BE2C (cell line): ENCODE results near the gene PRKAG1.
A peak's percentile ranks its signal among the peaks of the same experiment; 100 is the strongest.

Experiments used
- DNase-seq: peaks from one replicate; pipeline ENCODE4 v3.0.0-alpha.2; 2020
- H3K27me3 ChIP-seq: fragments of 250-450 bp; sonication (Bioruptor Pico); 2 replicates; pipeline ENCODE4 v1.5.1; 2020; ENCODE audit warnings: mild to moderate bottlenecking
- H3K36me3 ChIP-seq: fragments of 250-450 bp; sonication (Bioruptor Pico); 2 replicates; pipeline ENCODE4 v1.5.1; 2020; ENCODE audit warnings: mild to moderate bottlenecking
- H3K4me1 ChIP-seq: fragments of 250-450 bp; sonication (Bioruptor Pico); 2 replicates; pipeline ENCODE4 v1.5.1; 2020
- H3K4me3 ChIP-seq: 2 replicates; pipeline ENCODE4 v1.5.1; 2011; ENCODE audit warnings: low read depth, low read length
- H3K9me3 ChIP-seq: fragments of 250-450 bp; sonication (Bioruptor Pico); 2 replicates; pipeline ENCODE4 v1.5.1; 2020
- TF ChIP-seq, protein P1 (sequence below): IDR thresholded peaks from 2 replicates; pipeline ENCODE4 v1.5.1; 2012; ENCODE audit warnings: mild to moderate bottlenecking, low read depth, low read length

PRKAG1 gene

DNA sequence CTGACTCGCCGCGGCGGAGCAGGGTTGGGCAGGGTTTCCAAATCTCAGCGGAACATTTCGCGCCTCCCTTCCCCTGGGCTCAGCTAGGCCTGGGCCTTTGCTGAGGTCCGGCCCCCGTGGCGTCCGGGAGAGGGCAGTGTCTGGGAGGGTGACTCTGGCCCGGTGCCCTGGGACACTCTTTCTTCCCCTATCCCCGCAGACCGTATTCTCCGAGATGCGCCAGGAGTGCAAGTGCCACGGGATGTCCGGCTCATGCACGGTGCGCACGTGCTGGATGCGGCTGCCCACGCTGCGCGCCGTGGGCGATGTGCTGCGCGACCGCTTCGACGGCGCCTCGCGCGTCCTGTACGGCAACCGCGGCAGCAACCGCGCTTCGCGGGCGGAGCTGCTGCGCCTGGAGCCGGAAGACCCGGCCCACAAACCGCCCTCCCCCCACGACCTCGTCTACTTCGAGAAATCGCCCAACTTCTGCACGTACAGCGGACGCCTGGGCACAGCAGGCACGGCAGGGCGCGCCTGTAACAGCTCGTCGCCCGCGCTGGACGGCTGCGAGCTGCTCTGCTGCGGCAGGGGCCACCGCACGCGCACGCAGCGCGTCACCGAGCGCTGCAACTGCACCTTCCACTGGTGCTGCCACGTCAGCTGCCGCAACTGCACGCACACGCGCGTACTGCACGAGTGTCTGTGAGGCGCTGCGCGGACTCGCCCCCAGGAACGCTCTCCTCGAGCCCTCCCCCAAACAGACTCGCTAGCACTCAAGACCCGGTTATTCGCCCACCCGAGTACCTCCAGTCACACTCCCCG is 37.4 kb downstream of the PRKAG1 start:
- peak; percentile 35 for DNase-seq
- TF ChIP-seq, protein P1, sequence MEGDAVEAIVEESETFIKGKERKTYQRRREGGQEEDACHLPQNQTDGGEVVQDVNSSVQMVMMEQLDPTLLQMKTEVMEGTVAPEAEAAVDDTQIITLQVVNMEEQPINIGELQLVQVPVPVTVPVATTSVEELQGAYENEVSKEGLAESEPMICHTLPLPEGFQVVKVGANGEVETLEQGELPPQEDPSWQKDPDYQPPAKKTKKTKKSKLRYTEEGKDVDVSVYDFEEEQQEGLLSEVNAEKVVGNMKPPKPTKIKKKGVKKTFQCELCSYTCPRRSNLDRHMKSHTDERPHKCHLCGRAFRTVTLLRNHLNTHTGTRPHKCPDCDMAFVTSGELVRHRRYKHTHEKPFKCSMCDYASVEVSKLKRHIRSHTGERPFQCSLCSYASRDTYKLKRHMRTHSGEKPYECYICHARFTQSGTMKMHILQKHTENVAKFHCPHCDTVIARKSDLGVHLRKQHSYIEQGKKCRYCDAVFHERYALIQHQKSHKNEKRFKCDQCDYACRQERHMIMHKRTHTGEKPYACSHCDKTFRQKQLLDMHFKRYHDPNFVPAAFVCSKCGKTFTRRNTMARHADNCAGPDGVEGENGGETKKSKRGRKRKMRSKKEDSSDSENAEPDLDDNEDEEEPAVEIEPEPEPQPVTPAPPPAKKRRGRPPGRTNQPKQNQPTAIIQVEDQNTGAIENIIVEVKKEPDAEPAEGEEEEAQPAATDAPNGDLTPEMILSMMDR, result peak; percentile 27; the same call in 1 of the 2 replicates
- no peaks in the 10 kb centered on the region for H3K9me3 ChIP-seq
- H3K4me3 ChIP-seq, result peak overlapping the region; percentile 24
- peaks cover 82% of the 10 kb centered on the region for H3K27me3 ChIP-seq
- no peaks in the 10 kb centered on the region for H3K36me3 ChIP-seq
- peaks cover 2% of the 10 kb centered on the region; the same call in 1 of the 2 replicates for H3K4me1 ChIP-seq

DNA sequence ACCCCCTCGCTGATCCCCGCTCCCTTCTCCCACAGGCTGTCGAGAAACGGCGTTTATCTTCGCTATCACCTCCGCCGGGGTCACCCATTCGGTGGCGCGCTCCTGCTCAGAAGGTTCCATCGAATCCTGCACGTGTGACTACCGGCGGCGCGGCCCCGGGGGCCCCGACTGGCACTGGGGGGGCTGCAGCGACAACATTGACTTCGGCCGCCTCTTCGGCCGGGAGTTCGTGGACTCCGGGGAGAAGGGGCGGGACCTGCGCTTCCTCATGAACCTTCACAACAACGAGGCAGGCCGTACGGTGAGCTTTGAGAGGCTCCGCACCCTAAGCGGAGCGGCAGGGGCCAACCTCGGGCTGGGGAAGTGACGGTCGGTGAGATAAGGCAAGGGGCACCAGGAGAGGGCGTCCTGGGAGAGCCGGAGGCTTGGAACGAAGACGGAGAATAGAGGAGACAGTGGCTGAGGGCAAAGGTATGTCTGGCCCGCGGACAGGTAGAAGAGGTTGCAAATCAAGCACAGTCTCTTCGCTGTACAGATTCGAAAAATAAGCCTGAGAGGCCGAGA is 38.1 kb downstream of the PRKAG1 start:
- peak; percentile 31 for DNase-seq
- TF ChIP-seq, protein P1, result no peak
- Histone ChIP-seq H3K27me3 (peaks cover 82% of the 10 kb centered on the region), H3K36me3 (no peaks in the 10 kb centered on the region), H3K9me3 (no peaks in the 10 kb centered on the region), H3K4me3 (no peak overlapping the region), H3K4me1 (peaks cover 2% of the 10 kb centered on the region; the same call in 1 of the 2 replicates)

DNA sequence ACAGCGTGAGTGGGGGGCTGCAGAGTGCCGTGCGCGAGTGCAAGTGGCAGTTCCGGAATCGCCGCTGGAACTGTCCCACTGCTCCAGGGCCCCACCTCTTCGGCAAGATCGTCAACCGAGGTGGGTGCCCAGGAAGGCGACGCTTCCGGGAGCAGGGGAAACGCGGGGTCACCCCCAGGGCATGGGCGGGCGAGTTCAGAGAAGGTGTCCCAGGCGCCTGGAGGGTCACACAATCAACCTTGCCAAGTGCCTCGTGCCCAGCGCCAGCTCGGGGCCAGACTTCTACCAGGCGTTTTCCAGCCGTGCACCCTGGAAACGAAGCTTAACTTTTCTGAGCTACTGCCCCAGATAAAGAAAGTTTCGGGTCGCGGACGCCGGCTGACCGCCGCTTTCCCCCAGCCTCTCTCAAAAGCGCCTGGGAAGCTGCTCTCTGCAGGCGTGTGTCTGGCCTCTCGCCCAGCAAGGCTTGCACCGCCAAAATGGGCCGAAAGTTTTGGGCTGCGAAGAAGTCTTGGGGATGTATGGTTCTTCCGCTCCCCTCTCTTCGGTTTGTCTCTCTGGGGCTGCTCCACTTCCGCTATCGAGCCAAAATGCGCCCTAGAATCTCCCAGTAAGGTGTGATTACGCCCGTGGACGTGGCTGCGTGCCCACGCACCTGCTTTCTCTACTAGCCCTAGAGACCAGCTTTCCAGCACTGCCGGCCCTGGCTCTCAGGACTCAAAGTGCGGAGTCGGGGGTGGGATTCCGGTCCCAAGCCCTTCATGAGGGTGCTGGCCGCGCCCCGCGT is 38.8 kb downstream of the PRKAG1 start:
- no peak overlapping the region for H3K4me3 ChIP-seq
- H3K27me3 ChIP-seq, result peaks cover 78% of the 10 kb centered on the region
- no peaks in the 10 kb centered on the region for H3K9me3 ChIP-seq
- no peaks in the 10 kb centered on the region for H3K36me3 ChIP-seq
- TF ChIP-seq, protein P1, result no peak
- DNase-seq, result no peak
- H3K4me1 ChIP-seq, result peaks cover 2% of the 10 kb centered on the region; the same call in 1 of the 2 replicates

DNA sequence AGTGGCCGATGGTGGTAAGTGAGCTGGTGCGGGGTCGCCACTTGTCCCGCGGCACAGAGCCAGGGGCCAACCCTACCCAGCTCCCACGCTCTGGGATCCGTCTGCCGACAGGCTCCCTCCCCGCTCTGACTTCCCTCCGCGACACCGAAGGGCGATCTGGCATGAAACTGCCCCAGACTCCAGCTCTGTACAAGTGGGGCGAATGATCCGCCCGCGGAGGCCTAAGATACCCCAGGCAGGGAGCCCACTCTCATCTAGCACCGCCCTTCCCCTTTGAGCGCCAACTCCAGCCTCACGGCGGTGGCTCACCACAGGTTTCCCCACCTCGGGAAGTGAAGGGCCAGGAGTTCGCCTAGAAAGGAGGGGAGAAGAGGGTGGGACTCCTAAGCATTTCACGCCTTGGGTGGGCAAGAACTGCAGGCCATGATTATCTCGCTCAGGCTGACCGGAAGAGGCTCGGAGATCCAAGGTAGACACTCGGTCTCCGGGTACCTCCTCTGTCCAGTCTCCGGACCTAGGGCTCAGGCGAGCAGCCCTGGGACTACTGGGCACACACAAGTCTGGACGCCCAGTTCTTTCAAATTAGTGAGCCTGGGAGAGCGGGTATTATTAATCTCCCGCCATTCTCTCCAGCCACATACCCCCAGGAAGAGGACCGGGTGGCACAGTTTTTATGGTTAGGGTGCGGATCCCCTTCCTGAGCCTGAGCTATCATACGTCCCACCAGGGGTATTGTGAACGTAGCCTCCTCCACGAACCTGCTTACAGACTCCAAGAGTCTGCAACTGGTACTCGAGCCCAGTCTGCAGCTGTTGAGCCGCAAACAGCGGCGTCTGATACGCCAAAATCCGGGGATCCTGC is 39.6 kb downstream of the PRKAG1 start:
- Histone ChIP-seq H3K4me1 (peaks cover 2% of the 10 kb centered on the region; the same call in 1 of the 2 replicates), H3K4me3 (no peak overlapping the region), H3K27me3 (peaks cover 75% of the 10 kb centered on the region), H3K36me3 (no peaks in the 10 kb centered on the region), H3K9me3 (no peaks in the 10 kb centered on the region)
- TF ChIP-seq, protein P1, result no peak
- no peak for DNase-seq

DNA sequence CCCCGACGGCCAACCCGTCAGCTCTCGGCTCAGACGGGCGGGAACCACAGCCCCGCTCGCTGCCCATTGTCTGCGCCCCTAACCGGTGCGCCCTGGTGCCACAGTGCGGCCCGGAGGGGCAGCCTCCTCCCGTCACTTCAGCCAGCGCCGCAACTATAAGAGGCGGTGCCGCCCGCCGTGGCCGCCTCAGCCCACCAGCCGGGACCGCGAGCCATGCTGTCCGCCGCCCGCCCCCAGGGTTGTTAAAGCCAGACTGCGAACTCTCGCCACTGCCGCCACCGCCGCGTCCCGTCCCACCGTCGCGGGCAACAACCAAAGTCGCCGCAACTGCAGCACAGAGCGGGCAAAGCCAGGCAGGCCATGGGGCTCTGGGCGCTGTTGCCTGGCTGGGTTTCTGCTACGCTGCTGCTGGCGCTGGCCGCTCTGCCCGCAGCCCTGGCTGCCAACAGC is 40.3 kb downstream of the PRKAG1 start, which contains the start of gene WNT1:
WNT1 (plus strand) TSS at position 32 of the 450 bp plus-strand sequence; CDS start at position 361, 329 bp downstream.
- no peak within 1 kb of the TSS for H3K4me3 ChIP-seq
- peak; percentile 24 for DNase-seq
- TF ChIP-seq, protein P1, result no peak
- peaks cover 2% of the 10 kb centered on the region; the same call in 1 of the 2 replicates for H3K4me1 ChIP-seq
- no peaks in the 10 kb centered on the region for H3K36me3 ChIP-seq
- peaks cover 76% of the 10 kb centered on the region for H3K27me3 ChIP-seq
- H3K9me3 ChIP-seq, result no peaks in the 10 kb centered on the region
